H1 (cell line): ENCODE measurements around the gene CHST11. TPM values are rescaled to one million over a fixed set of nuclear protein-coding genes. Genes with fewer than 3 reads are reported as not detected.

Source experiments
- CBX5 ChIP-seq: fragments of 300-800, 300-1000 bp; sonication (generic); IDR thresholded peaks from 2 replicates; pipeline ENCODE4 v1.7.1; 2016; ENCODE audit warnings: antibody characterized with exemption, low read length, low read depth
- GABPA ChIP-seq: IDR thresholded peaks from 2 replicates; pipeline ENCODE4 v1.6.1; 2011; ENCODE audit warnings: mild to moderate bottlenecking, low read length, moderate library complexity, borderline replicate concordance; ENCODE audit not compliant: insufficient read depth
- KDM1A ChIP-seq: fragments of 200-600, 300-600 bp; sonication (generic); IDR thresholded peaks from 2 replicates; pipeline ENCODE4 v1.7.1; 2016; ENCODE audit warnings: mild to moderate bottlenecking, low read length, borderline replicate concordance
- polyA plus RNA-seq, 7 experiments: library from polyadenylated mRNA; depleted of rRNA in 3 of 7; stranded (reverse) in 5 of 7; unstranded in 2 of 7; fragments of >200 nt in 5 of 7; fragments of 200-250 nt in 2 of 7; gene quantifications; 1 replicate in 5 of 7; 2 replicates in 1 of 7; 4 replicates in 1 of 7; pipeline versions ENCODE4 v1.2.1 to v1.2.3, GENCODE V29; 2011 to 2013; ENCODE audit warnings: missing spikeins in 2 of 7, mixed read lengths in 2 of 7
- total RNA-seq: library from RNA; stranded (reverse); fragmentation: NEBNext Ultra II Directional; extraction: Animal tissue kit (Norgen Biotek cat#: 25700); gene quantifications from 2 replicates; pipeline ENCODE4 v1.2.1, GENCODE V29; 2021

CHST11 gene
- total and polyA plus RNA-seq, 2 of the 8 experiments (the other 6 are each of a cell fraction or from before 2014, with no cell fraction given) = 14.4 to 20.8 TPM

- TF ChIP-seq GABPA = no peak
- TF ChIP-seq KDM1A = no peak
- TF ChIP-seq CBX5 = no peak
Measured at GRCh38 chr12:104557488-104558195, 100.9 kb downstream of the CHST11 start (continued).
